PC-9 (cell line): ENCODE results near the gene TATDN2. TPM values are rescaled to one million over a fixed set of nuclear protein-coding genes. Genes with fewer than 3 reads are reported as not detected.

Experiments
- BruUV-seq: library from RNA; stranded (reverse); fragments of 400-500 nt; replicated peaks from 2 replicates; lab custom pipeline; 2021; lab: Mats Ljungman, UMichigan
- CTCF ChIA-PET: fragments of 300-600 bp; sonication (Branson Sonifier 250); formaldehyde crosslinking; loops from one replicate; lab custom pipeline; 2022; ENCODE audit warnings: antibody characterized with exemption; lab: Charles Lee
- POLR2A ChIA-PET: fragments of 300-600 bp; sonication (Branson Sonifier 250); formaldehyde crosslinking; loops from one replicate; lab custom pipeline; 2022; ENCODE audit warnings: antibody characterized with exemption; ENCODE audit not compliant: unreplicated experiment; lab: Charles Lee
- DNase-seq, 2 experiments: peaks; one replicate each; pipeline versions ENCODE4 v3.0.0 to v3.0.0-alpha.2; 2015 to 2022; ENCODE audit warnings: mixed read lengths in 1 of 2
- H2AFZ ChIP-seq: fragments of 200-600 bp; sonication (generic); 2 replicates; pipeline ENCODE4 v1.8.1; 2017; ENCODE audit warnings: antibody characterized with exemption
- H3F3A ChIP-seq: fragments of 200-600 bp; sonication (generic); 2 replicates; pipeline ENCODE4 v1.8.1; 2017; ENCODE audit warnings: antibody characterized with exemption, mild to moderate bottlenecking, low read depth; ENCODE audit not compliant: insufficient read depth
- H3K27ac ChIP-seq: fragments of 200-600 bp; sonication (generic); 2 replicates; pipeline ENCODE4 v1.6.1; 2016; ENCODE audit warnings: mixed run types
- H3K27me3 ChIP-seq: fragments of 200-600 bp; sonication (generic); 2 replicates; pipeline ENCODE4 v1.6.1; 2016; ENCODE audit warnings: low read depth, mixed run types; ENCODE audit not compliant: insufficient read depth
- H3K36me3 ChIP-seq: fragments of 200-600 bp; sonication (generic); 2 replicates; pipeline ENCODE4 v1.6.1; 2016; ENCODE audit warnings: low read depth, mixed run types
- H3K4me1 ChIP-seq: fragments of 200-600 bp; sonication (generic); replicated peaks from 2 replicates; pipeline ENCODE4 v1.6.1; 2016; ENCODE audit warnings: mixed run types; ENCODE audit not compliant: insufficient read depth
- H3K4me2 ChIP-seq: fragments of 200-600 bp; sonication (generic); 2 replicates; pipeline ENCODE4 v1.6.1; 2017; ENCODE audit warnings: mixed run types
- H3K4me3 ChIP-seq: fragments of 200-600 bp; sonication (generic); 2 replicates; pipeline ENCODE4 v1.6.1; 2016; ENCODE audit warnings: mixed run types
- H3K79me2 ChIP-seq: fragments of 200-600 bp; sonication (generic); 2 replicates; pipeline ENCODE4 v1.6.1; 2017; ENCODE audit warnings: low read depth, mixed run types
- H3K9me2 ChIP-seq: fragments of 200-600 bp; sonication (generic); 2 replicates; pipeline ENCODE4 v1.8.1; 2017; ENCODE audit warnings: mild to moderate bottlenecking; ENCODE audit not compliant: insufficient read depth
- H3K9me3 ChIP-seq: fragments of 200-600 bp; sonication (generic); 2 replicates; pipeline ENCODE4 v1.8.1; 2016; ENCODE audit warnings: low read depth; ENCODE audit not compliant: insufficient read depth
- H4K20me1 ChIP-seq: fragments of 200-600 bp; sonication (generic); 2 replicates; pipeline ENCODE4 v1.8.1; 2017; ENCODE audit not compliant: insufficient read depth
- EZH2 ChIP-seq: fragments of 200-600 bp; sonication (generic); IDR thresholded peaks from 2 replicates; pipeline ENCODE4 v1.8.0; 2017; ENCODE audit warnings: antibody characterized with exemption, low read depth
- intact Hi-C: fragments of 100-400 bp; cut with micrococcal nuclease; formaldehyde crosslinking; loops from one replicate; pipeline ENCODE4 v1.10.0; 2022; ENCODE audit not compliant: unreplicated experiment
- total RNA-seq: library from RNA; stranded (reverse); gene quantifications from 2 replicates; pipeline ENCODE4 v1.2.3, GENCODE V29; 2021
- TF ChIP-seq, protein P1 (sequence below): fragments of 200-600 bp; sonication (generic); conservative IDR thresholded peaks from 2 replicates; pipeline ENCODE4 v1.6.1; 2017; ENCODE audit warnings: mixed run types, antibody characterized with exemption, mild to moderate bottlenecking, moderate library complexity

TATDN2 gene
- total RNA-seq, 1 experiment from 2014 or later = 34.0 TPM

DNA sequence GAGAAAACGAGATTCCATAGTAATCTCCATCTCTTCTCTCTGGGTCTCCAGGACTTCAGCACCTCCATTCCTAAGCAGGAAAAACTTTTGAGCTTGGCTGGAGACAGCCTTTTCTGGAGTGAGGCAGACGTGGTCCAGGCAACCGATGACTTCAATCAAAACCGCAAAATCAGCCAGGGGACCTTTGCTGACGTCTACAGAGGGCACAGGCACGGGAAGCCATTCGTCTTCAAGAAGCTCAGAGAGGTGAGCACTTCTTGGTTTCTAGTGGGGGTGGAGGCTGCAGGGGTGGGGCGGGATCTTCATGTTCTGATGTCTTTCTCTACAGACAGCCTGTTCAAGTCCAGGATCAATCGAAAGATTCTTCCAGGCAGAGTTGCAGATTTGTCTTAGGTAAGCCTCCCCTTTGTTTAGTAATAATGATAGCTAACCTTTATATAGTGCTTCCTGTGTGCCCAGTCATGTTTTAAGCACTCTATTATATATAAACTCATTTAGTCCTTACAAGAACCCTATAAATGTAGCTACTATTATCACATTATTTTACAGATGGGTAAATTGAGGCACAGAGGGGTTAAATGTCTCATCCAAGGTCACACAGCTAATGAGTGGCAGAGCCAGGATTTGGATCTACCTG lies 35.0 kb upstream of the TATDN2 start:
- BruUV-seq = no TSS peak
- TF ChIP-seq, protein P1, sequence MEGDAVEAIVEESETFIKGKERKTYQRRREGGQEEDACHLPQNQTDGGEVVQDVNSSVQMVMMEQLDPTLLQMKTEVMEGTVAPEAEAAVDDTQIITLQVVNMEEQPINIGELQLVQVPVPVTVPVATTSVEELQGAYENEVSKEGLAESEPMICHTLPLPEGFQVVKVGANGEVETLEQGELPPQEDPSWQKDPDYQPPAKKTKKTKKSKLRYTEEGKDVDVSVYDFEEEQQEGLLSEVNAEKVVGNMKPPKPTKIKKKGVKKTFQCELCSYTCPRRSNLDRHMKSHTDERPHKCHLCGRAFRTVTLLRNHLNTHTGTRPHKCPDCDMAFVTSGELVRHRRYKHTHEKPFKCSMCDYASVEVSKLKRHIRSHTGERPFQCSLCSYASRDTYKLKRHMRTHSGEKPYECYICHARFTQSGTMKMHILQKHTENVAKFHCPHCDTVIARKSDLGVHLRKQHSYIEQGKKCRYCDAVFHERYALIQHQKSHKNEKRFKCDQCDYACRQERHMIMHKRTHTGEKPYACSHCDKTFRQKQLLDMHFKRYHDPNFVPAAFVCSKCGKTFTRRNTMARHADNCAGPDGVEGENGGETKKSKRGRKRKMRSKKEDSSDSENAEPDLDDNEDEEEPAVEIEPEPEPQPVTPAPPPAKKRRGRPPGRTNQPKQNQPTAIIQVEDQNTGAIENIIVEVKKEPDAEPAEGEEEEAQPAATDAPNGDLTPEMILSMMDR = no peak
- TF ChIP-seq EZH2 = no peak
- no peak overlapping the region for H3K27ac ChIP-seq
- H3K4me3 ChIP-seq = no peak overlapping the region
- no peaks in the 10 kb centered on the region for H3K4me1 ChIP-seq
- no peaks in the 10 kb centered on the region for H3K9me2 ChIP-seq
- H2AFZ ChIP-seq = no peak overlapping the region
- POLR2A ChIA-PET = no interaction called here
- no peak for DNase-seq
- no peak overlapping the region for H3K4me2 ChIP-seq
- H3K79me2 ChIP-seq = 0 out of 2 replicates have a peak, but pooled peaks cover 1% of the 10 kb centered on the region
- peaks cover 11% of the 10 kb centered on the region; the same call in 1 of the 2 replicates for H3F3A ChIP-seq
- intact Hi-C loops = no loop called here
- H3K9me3 ChIP-seq = peaks cover 7% of the 10 kb centered on the region; the same call in 1 of the 2 replicates
- CTCF ChIA-PET = interaction anchor here (0.6 kb wide), 1 partner anchor 191 kb away, joined by 6 read pairs; no protein-coding TSS in a partner anchor
- H3K36me3 ChIP-seq = peaks cover 27% of the 10 kb centered on the region
- no peaks in the 10 kb centered on the region for H4K20me1 ChIP-seq
- no peaks in the 10 kb centered on the region for H3K27me3 ChIP-seq

- no TSS peak for BruUV-seq
- H3K4me3 ChIP-seq = no peak overlapping the region
- peaks cover 11% of the 10 kb centered on the region for H3K4me1 ChIP-seq
- H4K20me1 ChIP-seq = no peaks in the 10 kb centered on the region
- POLR2A ChIA-PET = no interaction called here
- DNase-seq = no peak
- H2AFZ ChIP-seq = no peak overlapping the region
- H3F3A ChIP-seq = peaks cover 24% of the 10 kb centered on the region
- no peaks in the 10 kb centered on the region for H3K9me2 ChIP-seq
- no peaks in the 10 kb centered on the region for H3K27me3 ChIP-seq
- TF ChIP-seq, protein P1 = no peak
- no peak for TF ChIP-seq EZH2
- intact Hi-C loops = no loop called here
- H3K9me3 ChIP-seq = peaks cover 7% of the 10 kb centered on the region; the same call in 1 of the 2 replicates
- no peaks in the 10 kb centered on the region for H3K79me2 ChIP-seq
- H3K27ac ChIP-seq = no peak overlapping the region
- CTCF ChIA-PET = no interaction called here
- H3K36me3 ChIP-seq = peaks cover 27% of the 10 kb centered on the region
- no peak overlapping the region for H3K4me2 ChIP-seq
Measured at GRCh38 chr3:10215578-10216368, 32.5 kb upstream of the TATDN2 start.

DNA sequence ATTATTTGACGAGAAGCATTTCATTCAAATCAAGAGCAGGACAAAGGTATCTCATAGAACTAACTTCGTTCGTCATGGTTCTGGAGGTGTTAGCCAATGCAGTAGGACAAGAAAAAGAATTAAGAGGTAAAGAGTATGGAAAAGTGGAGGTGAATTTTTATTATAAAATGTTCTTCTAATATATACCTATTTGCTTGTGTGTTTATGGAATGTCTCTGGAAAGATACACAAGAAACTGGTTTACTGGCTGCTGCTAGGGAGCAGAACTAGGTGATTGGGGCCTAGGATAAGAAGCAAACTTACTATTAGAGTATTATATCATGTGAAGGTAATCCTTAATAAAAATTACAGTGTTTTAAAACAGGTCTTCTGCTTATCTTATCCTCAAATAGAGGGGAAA lies 30.9 kb upstream of the TATDN2 start:
- BruUV-seq = no TSS peak
- intact Hi-C loops = no loop called here
- ChIA-PET POLR2A (no interaction called here), CTCF (no interaction called here)
- Histone ChIP-seq H3K4me3 (no peak overlapping the region), H3K9me3 (peaks cover 7% of the 10 kb centered on the region; the same call in 1 of the 2 replicates), H4K20me1 (no peaks in the 10 kb centered on the region), H3K4me2 (no peak overlapping the region), H3K36me3 (peaks cover 27% of the 10 kb centered on the region), H2AFZ (no peak overlapping the region), H3K27ac (no peak overlapping the region), H3F3A (peaks cover 28% of the 10 kb centered on the region), H3K27me3 (no peaks in the 10 kb centered on the region), H3K4me1 (peaks cover 25% of the 10 kb centered on the region), H3K9me2 (no peaks in the 10 kb centered on the region), H3K79me2 (no peaks in the 10 kb centered on the region)
- no peak for DNase-seq
- TF ChIP-seq, protein P1 = no peak
- TF ChIP-seq EZH2 = no peak
